Natural killer cell (primary cell): ENCODE measurements around the gene SPINK5. TPM values are rescaled to one million over a fixed set of nuclear protein-coding genes. Genes with fewer than 3 reads are reported as not detected.

Source experiments
- ATAC-seq, 3 donors: fragments of 150-1000 bp in 2 of 3; fragments of 200-7000 bp in 1 of 3; cut with Tn5 transposase; 1 replicate in 1 of 3; 2 replicates in 2 of 3; pipeline ENCODE4 v1.10.0; 2021; ENCODE audit warnings: mild to moderate bottlenecking in 2 of 3, moderate library complexity in 2 of 3
- DNase-seq, 2 donors: peaks; one replicate each; pipeline versions ENCODE4 v3.0.0 to v3.0.0-alpha.2; 2013 to 2021; ENCODE audit warnings: mixed read lengths in 1 of 2
- H3K27ac ChIP-seq: one replicate; pipeline ENCODE4 v1.5.1; 2013; ENCODE audit warnings: mild to moderate bottlenecking, low read length
- H3K27me3 ChIP-seq: one replicate; pipeline ENCODE4 v1.6.1; 2013; ENCODE audit warnings: low read length; ENCODE audit not compliant: control insufficient read depth, insufficient read depth
- H3K36me3 ChIP-seq: one replicate; pipeline ENCODE4 v1.6.1; 2013; ENCODE audit warnings: low read length; ENCODE audit not compliant: control insufficient read depth, insufficient read depth
- H3K4me1 ChIP-seq: one replicate; pipeline ENCODE4 v1.6.1; 2013; ENCODE audit warnings: low read length; ENCODE audit not compliant: control insufficient read depth, insufficient read depth
- H3K4me3 ChIP-seq: one replicate; pipeline ENCODE4 v1.5.1; 2013; ENCODE audit warnings: low read length
- H3K9me3 ChIP-seq: one replicate; pipeline ENCODE4 v1.6.1; 2013; ENCODE audit warnings: low read length; ENCODE audit not compliant: control insufficient read depth, insufficient read depth
- H3K27ac Mint-ChIP-seq, 2 donors: one replicate each; pipeline ENCODE4 v1.8.0; 2022; ENCODE audit warnings: mild to moderate bottlenecking in 2 of 2, mixed read lengths in 2 of 2, moderate library complexity in 1 of 2
- H3K27me3 Mint-ChIP-seq, 2 donors: one replicate each; pipeline ENCODE4 v1.8.0; 2022; ENCODE audit warnings: low read depth in 2 of 2, mixed read lengths in 2 of 2
- H3K36me3 Mint-ChIP-seq: one replicate; pipeline ENCODE4 v1.8.0; 2022; ENCODE audit warnings: mixed read lengths
- H3K4me1 Mint-ChIP-seq, 2 donors: one replicate each; pipeline ENCODE4 v1.8.0; 2022; ENCODE audit warnings: mixed read lengths in 2 of 2
- H3K4me3 Mint-ChIP-seq: one replicate; pipeline ENCODE4 v1.8.0; 2022; ENCODE audit warnings: mild to moderate bottlenecking, moderate library complexity, mixed read lengths
- H3K9me3 Mint-ChIP-seq, 2 donors: one replicate each; pipeline ENCODE4 v1.8.0; 2022; ENCODE audit warnings: mixed read lengths in 2 of 2
- WGBS: methylation state at CpG from one replicate; pipeline ENCODE4 v1.1.7; 2013; ENCODE audit warnings: missing lambda C conversion rate; ENCODE audit not compliant: insufficient coverage; 5-methylcytosine and 5-hydroxymethylcytosine counted together
- intact Hi-C: fragments of 100-400 bp; cut with micrococcal nuclease; formaldehyde crosslinking; loops from one replicate; pipeline ENCODE4 v1.14.2; 2022
- total RNA-seq, 4 donors: library from RNA; stranded (reverse); fragments of 120-200 nt in 1 of 4; gene quantifications; one replicate each; pipeline versions ENCODE4 v1.2.3 to v1.2.4, GENCODE V29; 2013 to 2022
- TF ChIP-seq, protein P1 (sequence below): fragments of 200-600 bp; IDR thresholded peaks from one replicate; pipeline ENCODE4 v1.8.0; 2022; ENCODE audit warnings: antibody characterized with exemption

Gene SPINK5
- total RNA-seq, 3 donors from 2014 or later (not counting 1 experiment from before 2014, with no cell fraction given) = not detected

- TF ChIP-seq, protein P1, sequence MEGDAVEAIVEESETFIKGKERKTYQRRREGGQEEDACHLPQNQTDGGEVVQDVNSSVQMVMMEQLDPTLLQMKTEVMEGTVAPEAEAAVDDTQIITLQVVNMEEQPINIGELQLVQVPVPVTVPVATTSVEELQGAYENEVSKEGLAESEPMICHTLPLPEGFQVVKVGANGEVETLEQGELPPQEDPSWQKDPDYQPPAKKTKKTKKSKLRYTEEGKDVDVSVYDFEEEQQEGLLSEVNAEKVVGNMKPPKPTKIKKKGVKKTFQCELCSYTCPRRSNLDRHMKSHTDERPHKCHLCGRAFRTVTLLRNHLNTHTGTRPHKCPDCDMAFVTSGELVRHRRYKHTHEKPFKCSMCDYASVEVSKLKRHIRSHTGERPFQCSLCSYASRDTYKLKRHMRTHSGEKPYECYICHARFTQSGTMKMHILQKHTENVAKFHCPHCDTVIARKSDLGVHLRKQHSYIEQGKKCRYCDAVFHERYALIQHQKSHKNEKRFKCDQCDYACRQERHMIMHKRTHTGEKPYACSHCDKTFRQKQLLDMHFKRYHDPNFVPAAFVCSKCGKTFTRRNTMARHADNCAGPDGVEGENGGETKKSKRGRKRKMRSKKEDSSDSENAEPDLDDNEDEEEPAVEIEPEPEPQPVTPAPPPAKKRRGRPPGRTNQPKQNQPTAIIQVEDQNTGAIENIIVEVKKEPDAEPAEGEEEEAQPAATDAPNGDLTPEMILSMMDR = no peak
- H3K36me3 Mint-ChIP-seq = no peaks in the 10 kb centered on the region
- Histone ChIP-seq H3K4me3 (no peak overlapping the region), H3K27me3 (no peaks in the 10 kb centered on the region), H3K4me1 (no peaks in the 10 kb centered on the region), H3K36me3 (no peaks in the 10 kb centered on the region), H3K27ac (no peak overlapping the region), H3K9me3 (no peaks in the 10 kb centered on the region)
- DNase-seq = no peak
- peaks cover 4 to 8% of the 10 kb centered on the region in 2 donors for H3K9me3 Mint-ChIP-seq
- no peak overlapping the region for H3K27ac Mint-ChIP-seq
- intact Hi-C loops = no loop called here
- no peaks in the 10 kb centered on the region for H3K4me1 Mint-ChIP-seq
- WGBS = no CpG with 5 or more reads among the region's 2 CpGs
- no peak for ATAC-seq
- no peak overlapping the region for H3K4me3 Mint-ChIP-seq
- no peaks in the 10 kb centered on the region for H3K27me3 Mint-ChIP-seq
These were observed 20.5 kb downstream of the SPINK5 start for GRCh38 chr5:148084269-148084668.

- H3K36me3 Mint-ChIP-seq = no peaks in the 10 kb centered on the region
- no peaks in the 10 kb centered on the region for H3K9me3 ChIP-seq
- H3K27me3 ChIP-seq = no peaks in the 10 kb centered on the region
- no peak overlapping the region for H3K4me3 ChIP-seq
- no peaks in the 10 kb centered on the region for H3K27me3 Mint-ChIP-seq
- H3K4me1 Mint-ChIP-seq = no peaks in the 10 kb centered on the region
- peaks cover 4 to 8% of the 10 kb centered on the region in 2 donors for H3K9me3 Mint-ChIP-seq
- no peak for ATAC-seq
- H3K36me3 ChIP-seq = no peaks in the 10 kb centered on the region
- intact Hi-C loops = no loop called here
- H3K4me3 Mint-ChIP-seq = no peak overlapping the region
- no peak overlapping the region for H3K27ac Mint-ChIP-seq
- no peak for DNase-seq
- no peak overlapping the region for H3K27ac ChIP-seq
- no peaks in the 10 kb centered on the region for H3K4me1 ChIP-seq
- TF ChIP-seq, protein P1 = no peak
These were observed 21.5 kb downstream of the SPINK5 start for GRCh38 chr5:148085310-148085709.

GRCh38 chr5:148085977-148086705 lies 22.4 kb downstream of the SPINK5 start:
- no peaks in the 10 kb centered on the region for H3K4me1 ChIP-seq
- H3K4me3 ChIP-seq = no peak overlapping the region
- no peaks in the 10 kb centered on the region for H3K36me3 ChIP-seq
- WGBS = 85% methylated on average over 6 of the region's 7 CpGs
- intact Hi-C loops = no loop called here
- H3K27ac ChIP-seq = no peak overlapping the region
- Mint-ChIP-seq H3K9me3 (peaks cover 3 to 8% of the 10 kb centered on the region in 2 donors), H3K4me3 (no peak overlapping the region), H3K4me1 (no peaks in the 10 kb centered on the region), H3K27ac (no peak overlapping the region), H3K27me3 (no peaks in the 10 kb centered on the region), H3K36me3 (no peaks in the 10 kb centered on the region)
- TF ChIP-seq, protein P1 = no peak
- no peaks in the 10 kb centered on the region for H3K27me3 ChIP-seq
- no peak for DNase-seq
- no peaks in the 10 kb centered on the region for H3K9me3 ChIP-seq
- no peak for ATAC-seq
